Calu3 (cell line): ENCODE measurements around the gene LIX1L. TPM values are rescaled to one million over a fixed set of nuclear protein-coding genes. Genes with fewer than 3 reads are reported as not detected.

Source experiments
- BruUV-seq: library from RNA; stranded (reverse); fragments of 400-500 nt; replicated peaks from 2 replicates; lab custom pipeline; 2021; lab: Mats Ljungman, UMichigan
- CTCF ChIA-PET: fragments of 300-600 bp; sonication (Branson Sonifier 250); formaldehyde crosslinking; loops from one replicate; lab custom pipeline; 2022; ENCODE audit warnings: antibody characterized with exemption; lab: Charles Lee
- DNase-seq: peaks from one replicate; pipeline ENCODE4 v3.0.0; 2022
- H3K27ac Mint-ChIP-seq: one replicate; pipeline ENCODE4 v1.8.0; 2022; ENCODE audit warnings: mixed read lengths; ENCODE audit not compliant: unreplicated experiment
- H3K27me3 Mint-ChIP-seq: one replicate; pipeline ENCODE4 v1.8.0; 2022; ENCODE audit warnings: mixed read lengths; ENCODE audit not compliant: unreplicated experiment
- H3K36me3 Mint-ChIP-seq: one replicate; pipeline ENCODE4 v1.8.0; 2022; ENCODE audit warnings: mild to moderate bottlenecking, moderate library complexity, mixed read lengths; ENCODE audit not compliant: insufficient read depth, unreplicated experiment
- H3K4me1 Mint-ChIP-seq: one replicate; pipeline ENCODE4 v1.8.0; 2022; ENCODE audit warnings: mild to moderate bottlenecking, low read depth, mixed read lengths; ENCODE audit not compliant: unreplicated experiment
- H3K4me3 Mint-ChIP-seq: one replicate; pipeline ENCODE4 v1.8.0; 2022; ENCODE audit warnings: mild to moderate bottlenecking, low read depth, moderate library complexity, mixed read lengths; ENCODE audit not compliant: unreplicated experiment
- H3K9me3 Mint-ChIP-seq: one replicate; pipeline ENCODE4 v1.8.0; 2022; ENCODE audit warnings: low read depth, mixed read lengths; ENCODE audit not compliant: unreplicated experiment
- intact Hi-C: fragments of 100-400 bp; cut with micrococcal nuclease; formaldehyde crosslinking; loops from one replicate; pipeline ENCODE4 v1.10.0; 2022; ENCODE audit not compliant: unreplicated experiment
- total RNA-seq: library from RNA; stranded (reverse); gene quantifications from 2 replicates; pipeline ENCODE4 v1.2.3, GENCODE V29; 2022
- TF ChIP-seq, protein P1 (sequence below): fragments of 200-600 bp; IDR thresholded peaks from one replicate; pipeline ENCODE4 v1.8.0; 2022; ENCODE audit warnings: antibody characterized with exemption; ENCODE audit not compliant: unreplicated experiment

LIX1L gene
- total RNA-seq, 1 experiment from 2014 or later, result 7.2 TPM

DNA sequence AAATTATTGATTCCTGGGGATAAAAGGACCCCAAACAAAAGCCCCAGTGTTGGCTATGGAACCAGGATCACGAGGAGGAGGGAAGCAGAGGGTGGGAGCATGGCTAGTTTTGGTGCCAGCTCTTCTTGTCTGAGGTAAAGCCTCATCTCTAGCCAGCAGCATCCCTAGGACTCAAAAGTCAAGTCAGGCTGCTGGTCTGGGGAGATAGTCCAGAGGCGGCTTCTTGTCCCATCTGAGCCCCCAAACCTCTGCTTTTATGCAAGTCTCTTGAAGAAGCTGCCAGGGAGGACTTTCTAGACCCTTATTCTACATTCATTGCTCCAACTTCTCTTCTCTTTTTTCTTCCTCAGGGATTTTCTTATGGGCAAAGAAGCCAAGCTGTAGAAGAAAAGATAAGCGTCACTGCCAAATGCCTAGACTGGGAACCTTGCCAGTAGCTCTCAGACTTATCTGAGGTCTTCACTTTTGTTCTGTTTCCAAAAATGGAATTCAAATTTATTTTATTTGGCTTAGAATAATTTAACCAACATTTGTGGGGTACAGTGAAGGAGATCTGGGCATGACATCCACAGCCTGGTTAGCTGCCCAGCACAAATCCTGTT is 65.2 kb downstream of the LIX1L start:
- H3K4me1 Mint-ChIP-seq, result peaks cover 61% of the 10 kb centered on the region
- BruUV-seq, result no TSS peak

DNA sequence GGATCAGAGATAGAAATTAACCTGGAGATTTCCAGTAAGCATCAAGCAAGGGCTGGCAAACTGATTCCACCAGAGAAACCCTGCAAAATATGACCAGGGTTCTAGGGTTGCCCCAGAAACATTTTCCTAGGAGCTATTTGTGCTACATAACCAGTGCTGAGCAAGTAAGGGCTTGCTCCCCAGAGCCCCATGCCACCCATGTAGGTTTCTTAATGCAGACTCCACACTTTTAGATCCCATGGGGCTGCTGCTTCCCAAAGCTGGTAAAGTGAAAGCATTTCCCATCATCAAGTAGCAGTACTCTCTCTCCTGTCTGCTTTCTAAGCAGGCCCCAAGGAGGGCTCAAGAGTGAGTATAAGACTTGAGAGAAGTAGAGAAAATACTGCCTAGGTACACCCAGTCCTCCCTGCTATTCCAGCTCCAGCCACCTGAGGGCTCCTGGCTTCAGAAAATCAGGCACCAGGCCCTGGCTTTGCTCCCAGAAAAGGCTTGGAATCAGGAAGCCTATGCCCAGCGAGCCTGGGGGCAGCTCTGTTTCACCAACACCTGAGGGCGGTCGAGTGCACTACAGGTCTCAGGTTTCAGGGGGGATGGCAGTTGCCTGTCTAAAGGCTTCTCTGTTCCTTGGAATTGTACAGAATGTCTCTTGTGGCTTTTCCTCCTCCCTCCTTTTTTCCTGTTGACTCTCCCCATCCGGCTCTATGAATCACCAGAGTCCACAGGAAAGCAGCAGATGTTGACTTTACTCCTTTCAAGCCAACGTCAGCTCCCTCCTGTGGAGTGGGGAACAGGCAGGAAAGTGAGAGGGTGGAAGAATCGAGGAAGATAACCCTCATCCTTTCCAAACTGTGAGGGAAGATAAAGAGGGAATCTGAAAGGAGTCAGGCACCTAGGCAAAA is 66.0 kb downstream of the LIX1L start:
- H3K36me3 Mint-ChIP-seq, result peaks cover 9% of the 10 kb centered on the region
- H3K4me1 Mint-ChIP-seq, result peaks cover 66% of the 10 kb centered on the region
- intact Hi-C loops, result loop anchor here (1.0 to 5.0 kb wide), 5 partner anchors 11 to 115 kb away; partner anchors contain the start of genes ITGA10 and RBM8A
- H3K27ac Mint-ChIP-seq, result peak overlapping the region; percentile 71
- H3K9me3 Mint-ChIP-seq, result no peaks in the 10 kb centered on the region
- no peaks in the 10 kb centered on the region for H3K27me3 Mint-ChIP-seq
- TF ChIP-seq, protein P1, sequence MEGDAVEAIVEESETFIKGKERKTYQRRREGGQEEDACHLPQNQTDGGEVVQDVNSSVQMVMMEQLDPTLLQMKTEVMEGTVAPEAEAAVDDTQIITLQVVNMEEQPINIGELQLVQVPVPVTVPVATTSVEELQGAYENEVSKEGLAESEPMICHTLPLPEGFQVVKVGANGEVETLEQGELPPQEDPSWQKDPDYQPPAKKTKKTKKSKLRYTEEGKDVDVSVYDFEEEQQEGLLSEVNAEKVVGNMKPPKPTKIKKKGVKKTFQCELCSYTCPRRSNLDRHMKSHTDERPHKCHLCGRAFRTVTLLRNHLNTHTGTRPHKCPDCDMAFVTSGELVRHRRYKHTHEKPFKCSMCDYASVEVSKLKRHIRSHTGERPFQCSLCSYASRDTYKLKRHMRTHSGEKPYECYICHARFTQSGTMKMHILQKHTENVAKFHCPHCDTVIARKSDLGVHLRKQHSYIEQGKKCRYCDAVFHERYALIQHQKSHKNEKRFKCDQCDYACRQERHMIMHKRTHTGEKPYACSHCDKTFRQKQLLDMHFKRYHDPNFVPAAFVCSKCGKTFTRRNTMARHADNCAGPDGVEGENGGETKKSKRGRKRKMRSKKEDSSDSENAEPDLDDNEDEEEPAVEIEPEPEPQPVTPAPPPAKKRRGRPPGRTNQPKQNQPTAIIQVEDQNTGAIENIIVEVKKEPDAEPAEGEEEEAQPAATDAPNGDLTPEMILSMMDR, result peak; percentile 96
- DNase-seq, result peak; percentile 98
- peak overlapping the region; percentile 31 for H3K4me3 Mint-ChIP-seq
- BruUV-seq, result no TSS peak
- CTCF ChIA-PET, result interaction anchor here (1.0 to 3.4 kb wide), 23 partner anchors 10 to 145 kb away, joined by 3 to 77 read pairs (median 6); partner anchors contain the start of genes ANKRD34A, ITGA10, LIX1L and NUDT17

More for the DNA sequence above, 65.2 kb downstream of the LIX1L start:
- intact Hi-C loops, result loop anchor here (1.0 to 5.0 kb wide), 3 partner anchors 11 to 35 kb away; partner anchors contain the start of genes ITGA10 and RBM8A
- no peaks in the 10 kb centered on the region for H3K27me3 Mint-ChIP-seq
- TF ChIP-seq, protein P1, result no peak
- H3K27ac Mint-ChIP-seq, result peak overlapping the region; percentile 71
- peaks cover 8% of the 10 kb centered on the region for H3K36me3 Mint-ChIP-seq
- DNase-seq, result no peak
- CTCF ChIA-PET, result interaction anchor here (1.0 to 3.4 kb wide), 22 partner anchors 9 to 144 kb away, joined by 3 to 77 read pairs (median 6); partner anchors contain the start of genes ANKRD34A, ITGA10, LIX1L and NUDT17
- H3K4me3 Mint-ChIP-seq, result peak overlapping the region; percentile 31
- H3K9me3 Mint-ChIP-seq, result no peaks in the 10 kb centered on the region

DNA sequence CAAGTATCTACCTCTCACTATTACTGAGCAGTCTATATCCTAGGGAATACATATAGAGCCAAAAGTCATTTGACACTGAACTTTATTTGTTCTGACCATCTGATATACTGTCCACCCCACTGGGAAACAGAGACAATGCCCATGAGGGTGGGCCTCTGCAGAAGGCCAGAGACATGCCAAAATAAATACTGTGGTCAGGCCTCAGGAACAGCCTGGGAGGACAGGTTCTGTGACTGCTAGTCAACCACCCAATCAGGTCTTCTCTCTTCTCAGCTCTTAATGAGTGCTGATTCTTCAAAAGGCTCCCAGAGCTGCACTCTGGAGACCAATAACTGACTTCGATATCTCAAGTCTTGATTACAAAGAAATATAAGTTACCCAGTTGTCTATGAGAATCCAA is 66.7 kb downstream of the LIX1L start:
- peaks cover 66% of the 10 kb centered on the region for H3K4me1 Mint-ChIP-seq
- TF ChIP-seq, protein P1, result no peak
- no peaks in the 10 kb centered on the region for H3K9me3 Mint-ChIP-seq
- no peak overlapping the region for H3K4me3 Mint-ChIP-seq
- intact Hi-C loops, result loop anchor here (1.0 to 5.0 kb wide), 3 partner anchors 36 to 116 kb away; partner anchors contain the start of gene RBM8A
- CTCF ChIA-PET, result interaction anchor here (1.0 to 3.4 kb wide), 18 partner anchors 11 to 146 kb away, joined by 3 to 77 read pairs (median 10); partner anchors contain the start of genes ANKRD34A, ITGA10, LIX1L and NUDT17
- DNase-seq, result peak; percentile 79
- no peaks in the 10 kb centered on the region for H3K27me3 Mint-ChIP-seq
- no TSS peak for BruUV-seq
- peaks cover 10% of the 10 kb centered on the region for H3K36me3 Mint-ChIP-seq
- peak overlapping the region; percentile 71 for H3K27ac Mint-ChIP-seq

GRCh38 chr1:145889722-145890121 is 68.1 kb downstream of the LIX1L start:
- CTCF ChIA-PET, result no interaction called here
- H3K27ac Mint-ChIP-seq, result no peak overlapping the region
- DNase-seq, result no peak
- no TSS peak for BruUV-seq
- peaks cover 77% of the 10 kb centered on the region for H3K4me1 Mint-ChIP-seq
- intact Hi-C loops, result loop anchor here (2.0 to 5.0 kb wide), 2 partner anchors 38 to 117 kb away; partner anchors contain the start of gene RBM8A
- TF ChIP-seq, protein P1, result no peak
- H3K4me3 Mint-ChIP-seq, result no peak overlapping the region
- no peaks in the 10 kb centered on the region for H3K9me3 Mint-ChIP-seq
- peaks cover 17% of the 10 kb centered on the region for H3K36me3 Mint-ChIP-seq
- H3K27me3 Mint-ChIP-seq, result peaks cover 12% of the 10 kb centered on the region
